Tibial nerve (tissue), 3 donors: ENCODE measurements around the gene NOL11.

Experiments
- CTCF ChIP-seq, 5 experiments: fragments of 200-600 bp in 3 of 5; fragments of 450-650 bp in 2 of 5; sonication (generic) in 3 of 5; IDR thresholded peaks; one replicate each; pipeline ENCODE4 v1.5.1; 2016 to 2019; ENCODE audit warnings: antibody characterized with exemption in 5 of 5, mild to moderate bottlenecking in 3 of 5, moderate library complexity in 2 of 5
- POLR2A ChIP-seq, 2 donors: fragments of 450-650 bp; IDR thresholded peaks; one replicate each; pipeline ENCODE4 v1.6.1; 2017; ENCODE audit warnings: antibody characterized with exemption in 2 of 2, mild to moderate bottlenecking in 2 of 2, moderate library complexity in 2 of 2

- no peak for TF ChIP-seq CTCF (IDR thresholded peaks at IDR 0.05)
- TF ChIP-seq POLR2A (IDR thresholded peaks at IDR 0.05), result no peak
Observed at GRCh38 chr17:67716405-67716798, 1.3 kb upstream of the NOL11 start.
